Measurements from ENCODE around the gene PSMB3. TPM values are rescaled to one million over a fixed set of nuclear protein-coding genes. Genes with fewer than 3 reads are reported as not detected.

The PSMB3 gene
- total and polyA plus RNA-seq, 9 of the 15 experiments (the other 6 are each of a cell fraction or from before 2014, with no cell fraction given): 460 to 2,775 (median 574) TPM

DNA sequence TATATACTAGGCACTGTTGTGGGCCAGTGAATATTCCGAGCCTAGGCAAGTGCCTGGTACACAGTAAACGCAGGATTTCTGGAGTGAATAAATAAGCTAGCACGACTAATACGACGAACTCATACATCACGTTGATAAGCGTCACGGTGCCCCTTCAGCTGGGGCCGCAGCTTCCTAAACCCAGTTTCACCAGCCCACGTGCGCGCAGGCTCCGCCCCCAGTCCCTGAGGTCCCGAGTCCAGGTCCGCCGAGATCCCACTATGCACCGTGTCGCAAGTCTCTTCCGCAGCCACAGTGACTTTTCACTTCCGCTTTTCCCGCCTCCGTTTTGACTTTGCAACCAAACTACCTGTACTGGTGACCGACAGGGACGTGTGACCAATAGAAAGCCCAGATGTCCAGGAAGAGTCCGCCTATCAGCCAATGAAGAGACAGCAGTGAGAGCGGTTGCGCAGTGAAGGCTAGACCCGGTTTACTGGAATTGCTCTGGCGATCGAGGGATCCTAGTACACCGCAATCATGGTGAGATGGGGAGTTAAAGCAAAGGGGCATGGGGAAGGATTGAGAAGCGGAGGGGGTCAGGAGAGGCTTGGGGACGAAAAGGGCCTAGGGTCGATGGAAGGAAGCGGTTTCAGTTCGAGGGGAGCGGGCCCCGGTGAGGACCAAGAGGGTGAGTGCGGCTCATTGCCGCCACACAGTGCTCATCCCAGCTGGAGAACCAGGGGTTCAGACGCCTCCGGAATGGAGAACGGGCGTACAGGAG is at the start of gene PSMB3 (continued):
- TF ChIP-seq, protein P1, sequence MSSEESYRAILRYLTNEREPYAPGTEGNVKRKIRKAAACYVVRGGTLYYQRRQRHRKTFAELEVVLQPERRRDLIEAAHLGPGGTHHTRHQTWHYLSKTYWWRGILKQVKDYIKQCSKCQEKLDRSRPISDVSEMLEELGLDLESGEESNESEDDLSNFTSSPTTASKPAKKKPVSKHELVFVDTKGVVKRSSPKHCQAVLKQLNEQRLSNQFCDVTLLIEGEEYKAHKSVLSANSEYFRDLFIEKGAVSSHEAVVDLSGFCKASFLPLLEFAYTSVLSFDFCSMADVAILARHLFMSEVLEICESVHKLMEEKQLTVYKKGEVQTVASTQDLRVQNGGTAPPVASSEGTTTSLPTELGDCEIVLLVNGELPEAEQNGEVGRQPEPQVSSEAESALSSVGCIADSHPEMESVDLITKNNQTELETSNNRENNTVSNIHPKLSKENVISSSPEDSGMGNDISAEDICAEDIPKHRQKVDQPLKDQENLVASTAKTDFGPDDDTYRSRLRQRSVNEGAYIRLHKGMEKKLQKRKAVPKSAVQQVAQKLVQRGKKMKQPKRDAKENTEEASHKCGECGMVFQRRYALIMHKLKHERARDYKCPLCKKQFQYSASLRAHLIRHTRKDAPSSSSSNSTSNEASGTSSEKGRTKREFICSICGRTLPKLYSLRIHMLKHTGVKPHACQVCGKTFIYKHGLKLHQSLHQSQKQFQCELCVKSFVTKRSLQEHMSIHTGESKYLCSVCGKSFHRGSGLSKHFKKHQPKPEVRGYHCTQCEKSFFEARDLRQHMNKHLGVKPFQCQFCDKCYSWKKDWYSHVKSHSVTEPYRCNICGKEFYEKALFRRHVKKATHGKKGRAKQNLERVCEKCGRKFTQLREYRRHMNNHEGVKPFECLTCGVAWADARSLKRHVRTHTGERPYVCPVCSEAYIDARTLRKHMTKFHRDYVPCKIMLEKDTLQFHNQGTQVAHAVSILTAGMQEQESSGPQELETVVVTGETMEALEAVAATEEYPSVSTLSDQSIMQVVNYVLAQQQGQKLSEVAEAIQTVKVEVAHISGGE (CRISPR knock-in tag; IDR thresholded peaks at IDR 0.05): peak in 1 of 3 experiments; percentile 78; a peak in 2 of 6 replicates
- TF ChIP-seq MEIS2 (IDR thresholded peaks at IDR 0.05; ENCODE audit: partially characterized antibody) (peak; percentile 47), ZZZ3 (IDR thresholded peaks at IDR 0.05) (no peak), ATF7 (IDR thresholded peaks at IDR 0.05) (peak; percentile 69), FUS (optimal IDR thresholded peaks at IDR 0.05; ENCODE audit: low read depth, low read length) (no peak), BDP1 (IDR thresholded peaks at IDR 0.05; ENCODE audit: insufficient read depth, insufficient read length) (no peak), MED1 (CRISPR knock-in tag; IDR thresholded peaks at IDR 0.05; ENCODE audit: borderline replicate concordance) (no peak), MTA2 (IDR thresholded peaks at IDR 0.05; ENCODE audit: low read depth) (no peak), CBFA2T3 (IDR thresholded peaks at IDR 0.05) (no peak), STAG1 (CRISPR knock-in tag; IDR thresholded peaks at IDR 0.05; ENCODE audit: borderline replicate concordance) (no peak), TBL1XR1 (IDR thresholded peaks at IDR 0.05; ENCODE audit: low read length in 2 of 2) (peak in 1 of 2 experiments; percentile 62; a peak in 1 of 4 replicates), BCOR (IDR thresholded peaks at IDR 0.05) (0 out of 2 replicates have a peak, but pooled peaks have one; percentile 0), ZNF197 (CRISPR knock-in tag; IDR thresholded peaks at IDR 0.05; ENCODE audit: low read depth) (no peak), NCOA1 (IDR thresholded peaks at IDR 0.05; ENCODE audit: low read depth) (0 out of 2 replicates have a peak, but pooled peaks have one; percentile 20), ETV5 (CRISPR knock-in tag; IDR thresholded peaks at IDR 0.05; ENCODE audit: low read depth) (peak; percentile 48; the same call in 1 of the 2 replicates), SAP30 (IDR thresholded peaks at IDR 0.05; ENCODE audit: borderline replicate concordance, insufficient read depth, low read depth, low read length, poor library complexity, severe bottlenecking) (peak; percentile 68), NFIX (CRISPR knock-in tag; IDR thresholded peaks at IDR 0.05; ENCODE audit: low read depth) (no peak), ZNF41 (CRISPR knock-in tag; conservative IDR thresholded peaks at IDR 0.05) (no peak), PYGO2 (tag; IDR thresholded peaks at IDR 0.05) (no peak), NFATC3 (IDR thresholded peaks at IDR 0.05) (no peak), POLR3A (IDR thresholded peaks at IDR 0.05; ENCODE audit: borderline replicate concordance, extremely low read depth, insufficient read depth, insufficient read length) (no peak)
- TF ChIP-seq, protein P2, sequence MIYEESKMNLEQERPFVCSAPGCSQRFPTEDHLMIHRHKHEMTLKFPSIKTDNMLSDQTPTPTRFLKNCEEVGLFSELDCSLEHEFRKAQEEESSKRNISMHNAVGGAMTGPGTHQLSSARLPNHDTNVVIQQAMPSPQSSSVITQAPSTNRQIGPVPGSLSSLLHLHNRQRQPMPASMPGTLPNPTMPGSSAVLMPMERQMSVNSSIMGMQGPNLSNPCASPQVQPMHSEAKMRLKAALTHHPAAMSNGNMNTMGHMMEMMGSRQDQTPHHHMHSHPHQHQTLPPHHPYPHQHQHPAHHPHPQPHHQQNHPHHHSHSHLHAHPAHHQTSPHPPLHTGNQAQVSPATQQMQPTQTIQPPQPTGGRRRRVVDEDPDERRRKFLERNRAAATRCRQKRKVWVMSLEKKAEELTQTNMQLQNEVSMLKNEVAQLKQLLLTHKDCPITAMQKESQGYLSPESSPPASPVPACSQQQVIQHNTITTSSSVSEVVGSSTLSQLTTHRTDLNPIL (CRISPR knock-in tag; IDR thresholded peaks at IDR 0.05): no peak
- TF ChIP-seq, protein P3, sequence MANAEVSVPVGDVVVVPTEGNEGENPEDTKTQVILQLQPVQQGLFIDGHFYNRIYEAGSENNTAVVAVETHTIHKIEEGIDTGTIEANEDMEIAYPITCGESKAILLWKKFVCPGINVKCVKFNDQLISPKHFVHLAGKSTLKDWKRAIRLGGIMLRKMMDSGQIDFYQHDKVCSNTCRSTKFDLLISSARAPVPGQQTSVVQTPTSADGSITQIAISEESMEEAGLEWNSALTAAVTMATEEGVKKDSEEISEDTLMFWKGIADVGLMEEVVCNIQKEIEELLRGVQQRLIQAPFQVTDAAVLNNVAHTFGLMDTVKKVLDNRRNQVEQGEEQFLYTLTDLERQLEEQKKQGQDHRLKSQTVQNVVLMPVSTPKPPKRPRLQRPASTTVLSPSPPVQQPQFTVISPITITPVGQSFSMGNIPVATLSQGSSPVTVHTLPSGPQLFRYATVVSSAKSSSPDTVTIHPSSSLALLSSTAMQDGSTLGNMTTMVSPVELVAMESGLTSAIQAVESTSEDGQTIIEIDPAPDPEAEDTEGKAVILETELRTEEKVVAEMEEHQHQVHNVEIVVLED (CRISPR knock-in tag; IDR thresholded peaks at IDR 0.05): no peak

Measured in K562 (cell line).